GM12878 (cell line): ENCODE results near the gene DQX1. TPM values are rescaled to one million over a fixed set of nuclear protein-coding genes. Genes with fewer than 3 reads are reported as not detected.

Experiments used
- ATAC-seq: fragments of 200-7000 bp; cut with Tn5 transposase; 3 replicates; pipeline ENCODE4 v1.9.1; 2020; ENCODE audit warnings: mild to moderate bottlenecking, moderate library complexity
- BruUV-seq: library from RNA; stranded (reverse); fragments of 400-500 nt; replicated peaks from 2 replicates; lab custom pipeline; 2021; lab: Mats Ljungman, UMichigan
- CTCF ChIA-PET: fragments of 300-600 bp; sonication (Branson Sonifier 250); formaldehyde crosslinking; extraction: SDS; loops from one replicate; lab custom pipeline; 2021; ENCODE audit warnings: inconsistent platforms; lab: Yijun Ruan, JAX
- POLR2A ChIA-PET: fragments of 350-600 bp; formaldehyde crosslinking; extraction: SDS; loops from one replicate; lab custom pipeline; 2021; ENCODE audit warnings: inconsistent platforms; lab: Charles Lee
- RAD21 ChIA-PET: fragments of 300-600 bp; sonication (Branson Sonifier 250); formaldehyde crosslinking; loops from one replicate; lab custom pipeline; 2023; ENCODE audit warnings: antibody characterized with exemption; ENCODE audit not compliant: unreplicated experiment; lab: Charles Lee
- SMC1A ChIA-PET: fragments of 300-600 bp; sonication (Branson Sonifier 250); formaldehyde crosslinking; loops from one replicate; lab custom pipeline; 2023; ENCODE audit not compliant: unreplicated experiment, uncharacterized antibody; lab: Charles Lee
- DNase-seq: peaks from one replicate; pipeline ENCODE4 v3.0.0-alpha.2; 2011; ENCODE audit warnings: low read depth, low spot score
- FAIRE-seq: peaks from 3 replicates; lab custom pipeline; 2011; peaks lifted over from hg19 to GRCh38; lab: Jason Lieb, UNC
- H2AFZ ChIP-seq: 2 replicates; pipeline ENCODE4 v1.6.0; 2011; ENCODE audit warnings: low read depth, low read length, control low read depth; ENCODE audit not compliant: control insufficient read depth
- H3K27ac ChIP-seq: 2 replicates; pipeline ENCODE4 v1.5.1; 2011; ENCODE audit warnings: control low read depth; ENCODE audit not compliant: control insufficient read depth, insufficient read depth
- H3K27me3 ChIP-seq, 2 experiments: replicated peaks in 1 of 2; 2 replicates each; pipeline versions ENCODE4 v1.6.0 to v1.6.1; 2011; ENCODE audit warnings: low read length in 1 of 2; ENCODE audit not compliant: control insufficient read depth in 2 of 2, insufficient read depth in 2 of 2
- H3K36me3 ChIP-seq, 2 experiments: 2 replicates each; pipeline ENCODE4 v1.5.1; 2011; ENCODE audit warnings: low read length in 1 of 2; ENCODE audit not compliant: control insufficient read depth in 2 of 2, insufficient read depth in 2 of 2
- H3K4me1 ChIP-seq: 2 replicates; pipeline ENCODE4 v1.6.1; 2011; ENCODE audit warnings: mild to moderate bottlenecking, low read length, moderate library complexity, mixed read lengths; ENCODE audit not compliant: control insufficient read depth, insufficient read depth
- H3K4me2 ChIP-seq: 2 replicates; pipeline ENCODE4 v1.6.0; 2011; ENCODE audit warnings: control low read depth; ENCODE audit not compliant: control insufficient read depth, insufficient read depth
- H3K4me3 ChIP-seq: fragments of 200-600 bp; sonication (generic); 2 replicates; pipeline ENCODE4 v1.5.1; 2016
- H3K79me2 ChIP-seq: 2 replicates; pipeline ENCODE4 v1.6.0; 2011; ENCODE audit warnings: low read length; ENCODE audit not compliant: control insufficient read depth, insufficient read depth
- H3K9ac ChIP-seq: 2 replicates; pipeline ENCODE4 v1.8.0; 2011; ENCODE audit warnings: low read length, control low read depth, mixed read lengths; ENCODE audit not compliant: control insufficient read depth, insufficient read depth
- H3K9me3 ChIP-seq: replicated peaks from 3 replicates; pipeline ENCODE4 v1.5.1; 2011; ENCODE audit warnings: mild to moderate bottlenecking, low read length; ENCODE audit not compliant: control insufficient read depth, insufficient read depth
- H4K20me1 ChIP-seq: 2 replicates; pipeline ENCODE4 v1.6.0; 2011; ENCODE audit not compliant: control insufficient read depth, insufficient read depth
- BMI1 ChIP-seq: fragments of 450-650 bp; IDR thresholded peaks from 2 replicates; pipeline ENCODE4 v1.6.1; 2016; ENCODE audit warnings: mild to moderate bottlenecking, moderate library complexity, borderline replicate concordance
- CREB1 ChIP-seq: IDR thresholded peaks from 2 replicates; pipeline ENCODE4 v1.6.1; 2012; ENCODE audit warnings: low read depth, mild to moderate bottlenecking, inconsistent platforms
- ETV6 ChIP-seq, 2 experiments: fragments of 450-650 bp in 1 of 2; IDR thresholded peaks in 1 of 2; conservative IDR thresholded peaks in 1 of 2; 2 replicates each; pipeline ENCODE4 v1.6.1; 2014; ENCODE audit warnings: antibody characterized with exemption in 1 of 2, borderline replicate concordance in 1 of 2, low read depth in 1 of 2, mild to moderate bottlenecking in 1 of 2, moderate library complexity in 1 of 2
- EZH2 ChIP-seq: IDR thresholded peaks from 2 replicates; pipeline ENCODE4 v1.6.1; 2012; ENCODE audit warnings: low read depth, mild to moderate bottlenecking, control low read depth, inconsistent platforms, low read length, borderline replicate concordance; ENCODE audit not compliant: control insufficient read depth
- SUZ12 ChIP-seq: fragments of 200-600 bp; sonication (generic); IDR thresholded peaks from one replicate; pipeline ENCODE4 v1.6.1; 2018; ENCODE audit warnings: antibody characterized with exemption, mild to moderate bottlenecking; ENCODE audit not compliant: unreplicated experiment
- WGBS: methylation state at CpG from one replicate; pipeline ENCODE4 v1.1.6; 2016; ENCODE audit warnings: low lambda C conversion rate; ENCODE audit not compliant: insufficient replicate concordance, insufficient coverage; ENCODE audit errors: missing lambda C conversion rate; 5-methylcytosine and 5-hydroxymethylcytosine counted together
- in situ Hi-C: fragments of 300-500 bp; cut with MboI; formaldehyde crosslinking; loops from 9 replicates; pipeline ENCODE4 v1.14.3; 2018; ENCODE audit warnings: mixed read lengths
- intact Hi-C: fragments of 100-400 bp; cut with micrococcal nuclease; formaldehyde crosslinking; loops from one replicate; pipeline ENCODE4 v1.14.2; 2022; ENCODE audit not compliant: unreplicated experiment
- polyA plus RNA-seq, 11 experiments: library from polyadenylated mRNA; depleted of rRNA in 4 of 11; unstranded in 6 of 11; stranded (reverse) in 5 of 11; fragments of >200 nt; fragmentation: Nextera tagmentation in 4 of 11; fragmentation: Illumina TruSeq in 1 of 11; extraction: Ambion mirVana in 4 of 11; extraction: Trizol in 1 of 11; gene quantifications; 1 replicate in 1 of 11; 2 replicates in 10 of 11; pipeline versions ENCODE4 v1.2.1 to v1.2.3, GENCODE V29; 2011 to 2016; ENCODE audit warnings: inconsistent platforms in 2 of 11, missing spikeins in 2 of 11, low read depth in 1 of 11
- total RNA-seq, 4 experiments: library from RNA; depleted of rRNA in 3 of 4; stranded (reverse); fragments of >200 nt in 3 of 4; fragmentation: Illumina TruSeq in 1 of 4; extraction: Trizol in 1 of 4; gene quantifications; 2 replicates each; pipeline versions ENCODE4 v1.2.1 to v1.2.3, GENCODE V29; 2013 to 2021

DQX1 gene
- total and polyA plus RNA-seq, 10 of the 15 experiments (the other 5 are each of a cell fraction or from before 2014, with no cell fraction given): 0.34 to 2.1 (median 0.86) TPM

GRCh38 chr2:74514368-74515270 is 11.4 kb downstream of the DQX1 start, which contains the start of gene TLX2:
TSS of gene TLX2 (plus strand) at chr2:74514450. CDS start at chr2:74514807, 357 bp downstream.
- intact Hi-C loops (no loop called here), in situ Hi-C loops (no loop called here)
- RAD21 ChIA-PET: interaction anchor here (0.7 kb wide), 1 partner anchor 76 kb away, joined by 3 read pairs; no protein-coding TSS in a partner anchor
- peaks cover 13% of the 10 kb centered on the region; the same call in 1 of the 2 replicates for H3K4me1 ChIP-seq
- H2AFZ ChIP-seq: no peak within 1 kb of the TSS
- FAIRE-seq (no peak), DNase-seq (no peak), ATAC-seq (peak; percentile 22)
- TF ChIP-seq SUZ12: peak; percentile 59
- TF ChIP-seq CREB1: no peak
- H3K9ac ChIP-seq: no peak within 1 kb of the TSS
- H3K9me3 ChIP-seq: no peaks in the 10 kb centered on the region; the same call in 2 of the 3 replicates
- peak within 1 kb of the TSS; percentile 11; the same call in 1 of the 2 replicates for H3K4me3 ChIP-seq
- H3K27me3 ChIP-seq: peaks cover 18 to 31% of the 10 kb centered on the region in 2 experiments
- POLR2A ChIA-PET: no interaction called here
- no peaks in the 10 kb centered on the region for H3K79me2 ChIP-seq
- WGBS: 10% methylated on average over 73 of the region's 82 CpGs
- CTCF ChIA-PET: interaction anchor here (0.6 kb wide), 1 partner anchor 32 kb away, joined by 3 read pairs; no protein-coding TSS in a partner anchor
- no peaks in the 10 kb centered on the region for H3K36me3 ChIP-seq
- no TSS peak for BruUV-seq
- peak within 1 kb of the TSS; percentile 96 for H3K4me2 ChIP-seq
- no peaks in the 10 kb centered on the region for H4K20me1 ChIP-seq
- SMC1A ChIA-PET: no interaction called here
- H3K27ac ChIP-seq: no peak within 1 kb of the TSS

DNA sequence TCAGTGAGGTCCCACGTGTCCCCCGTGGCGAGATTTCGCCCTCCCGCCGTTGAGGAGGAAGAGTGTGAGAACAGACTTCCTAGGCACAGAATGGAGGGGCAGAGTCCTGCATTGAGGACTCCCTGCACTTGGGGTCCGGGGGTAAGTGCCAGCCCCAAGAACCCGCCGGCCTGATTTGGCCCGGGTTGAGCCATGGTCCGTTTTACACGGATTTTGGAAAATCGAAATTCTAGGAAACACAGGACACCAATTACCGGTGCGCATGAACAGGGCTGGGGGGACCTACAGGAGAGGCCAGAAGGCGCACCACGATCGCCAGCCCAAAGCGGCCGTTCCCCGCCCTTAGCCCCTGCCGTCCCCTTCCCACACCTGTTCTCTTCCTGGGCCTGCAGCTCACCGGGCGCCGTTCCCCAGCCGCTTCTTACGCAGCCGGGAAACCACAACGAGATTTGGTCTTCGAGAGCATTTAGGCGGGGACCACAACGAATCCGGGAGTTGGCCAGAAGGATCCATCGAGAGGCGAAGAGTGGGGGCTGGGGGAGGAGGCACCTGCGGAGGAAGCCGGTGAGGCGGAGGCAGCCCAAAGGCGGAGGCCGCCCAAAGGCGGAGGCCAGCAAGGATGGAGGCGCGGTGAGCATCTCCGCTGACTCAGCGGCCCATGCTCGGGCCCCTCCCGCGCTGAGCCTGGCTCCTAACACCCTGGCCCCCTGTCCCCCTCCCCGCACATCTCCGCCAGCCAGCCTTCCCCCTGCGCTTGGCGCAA is 12.2 kb downstream of the DQX1 start:
- Histone ChIP-seq H3K27ac (no peak overlapping the region), H3K4me3 (no peak overlapping the region), H3K27me3 (peaks cover 18 to 31% of the 10 kb centered on the region in 2 experiments), H3K4me2 (no peak overlapping the region), H4K20me1 (no peaks in the 10 kb centered on the region), H2AFZ (no peak overlapping the region), H3K79me2 (no peaks in the 10 kb centered on the region), H3K9ac (no peak overlapping the region)
- POLR2A ChIA-PET: interaction anchor here (1.0 kb wide), 1 partner anchor 78 kb away, joined by 3 read pairs; no protein-coding TSS in a partner anchor
- in situ Hi-C loops: no loop called here
- no TSS peak for BruUV-seq
- no peak for DNase-seq
- SMC1A ChIA-PET: no interaction called here
- 0 out of 2 replicates have a peak, but pooled peaks have one; percentile 60 for TF ChIP-seq EZH2
- TF ChIP-seq ETV6 (conservative IDR thresholded peaks at IDR 0.05 in 1 of 2, IDR thresholded peaks at IDR 0.05 in 1 of 2; ENCODE audit: borderline replicate concordance in 1 of 2, low read depth in 1 of 2): no peak
- peak; percentile 73 for TF ChIP-seq SUZ12
- TF ChIP-seq BMI1: peak; percentile 96
- TF ChIP-seq, all 136 proteins: peak for 3
- no peaks in the 10 kb centered on the region; the same call in 2 of the 3 replicates for H3K9me3 ChIP-seq
- RAD21 ChIA-PET: interaction anchor here (0.7 kb wide), 1 partner anchor 75 kb away, joined by 3 read pairs; no protein-coding TSS in a partner anchor
- H3K4me1 ChIP-seq: peaks cover 13% of the 10 kb centered on the region; the same call in 1 of the 2 replicates
- FAIRE-seq: no peak
- no peaks in the 10 kb centered on the region for H3K36me3 ChIP-seq
- intact Hi-C loops: no loop called here
- no peak for ATAC-seq
- CTCF ChIA-PET: interaction anchor here (1.1 kb wide), 1 partner anchor 9 kb away, joined by 3 read pairs; no protein-coding TSS in a partner anchor
- 11% methylated on average over 46 of the region's 52 CpGs for WGBS
